PC-9 (cell line): ENCODE results near the gene PDE6C.

Source experiments
- CTCF ChIP-seq: fragments of 200-600 bp; sonication (generic); conservative IDR thresholded peaks from 2 replicates; pipeline ENCODE4 v1.6.1; 2017; ENCODE audit warnings: mixed run types, antibody characterized with exemption, mild to moderate bottlenecking, moderate library complexity
- EZH2 ChIP-seq: fragments of 200-600 bp; sonication (generic); IDR thresholded peaks from 2 replicates; pipeline ENCODE4 v1.8.0; 2017; ENCODE audit warnings: antibody characterized with exemption, low read depth

- TF ChIP-seq CTCF (no peak), EZH2 (no peak)
Observed at GRCh38 chr10:93600446-93601145, 11.7 kb upstream of the PDE6C start.
